ENCODE measurements around the gene APP.

GRCh38 chr21:26013970-26014369 lies 156.6 kb downstream of the APP start:
- TF ChIP-seq TCF12 (IDR thresholded peaks at IDR 0.05; ENCODE audit: low read depth) = no peak
- TF ChIP-seq CEBPB (IDR thresholded peaks at IDR 0.05) = no peak
- no peak for TF ChIP-seq EP300 (IDR thresholded peaks at IDR 0.05; ENCODE audit: borderline replicate concordance)
- no peak for TF ChIP-seq FOXM1 (IDR thresholded peaks at IDR 0.05; ENCODE audit: borderline replicate concordance, low read depth)
- TF ChIP-seq USF1 (IDR thresholded peaks at IDR 0.05) = no peak
- TF ChIP-seq MAX (IDR thresholded peaks at IDR 0.05) = no peak
- TF ChIP-seq NFIC (IDR thresholded peaks at IDR 0.05) = no peak
- TF ChIP-seq TEAD4 (IDR thresholded peaks at IDR 0.05) = no peak
- no peak for TF ChIP-seq REST (IDR thresholded peaks at IDR 0.05; ENCODE audit: low read depth)
- TF ChIP-seq ZBTB7A (IDR thresholded peaks at IDR 0.05; ENCODE audit: low read depth) = no peak

Data from Ishikawa (cell line).